Liver (tissue), 9 donors: ENCODE results near the gene ELF1. TPM values are rescaled to one million over a fixed set of nuclear protein-coding genes. Genes with fewer than 3 reads are reported as not detected.

Source experiments
- DNase-seq: peaks from one replicate; pipeline ENCODE4 v3.0.0-alpha.2; 2017; ENCODE audit warnings: low spot score
- H3K27ac ChIP-seq, 2 donors: one replicate each; pipeline ENCODE4 v1.7.0; 2013; ENCODE audit warnings: inconsistent platforms in 2 of 2, low read length in 2 of 2, control low read depth in 1 of 2, low read depth in 1 of 2, mild to moderate bottlenecking in 1 of 2
- H3K27me3 ChIP-seq, 4 donors: one replicate each; pipeline versions ENCODE4 v1.6.1 to v1.7.0; 2013; ENCODE audit warnings: low read length in 3 of 4, inconsistent platforms in 1 of 4, mild to moderate bottlenecking in 1 of 4, moderate library complexity in 1 of 4; ENCODE audit not compliant: control insufficient read depth in 4 of 4, insufficient read depth in 4 of 4
- H3K36me3 ChIP-seq, 4 donors: one replicate each; pipeline versions ENCODE4 v1.6.1 to v1.7.0; 2013; ENCODE audit warnings: low read length in 3 of 4, mild to moderate bottlenecking in 3 of 4, low read depth in 1 of 4, moderate library complexity in 1 of 4; ENCODE audit not compliant: control insufficient read depth in 4 of 4, insufficient read depth in 3 of 4
- H3K4me1 ChIP-seq, 4 donors: one replicate each; pipeline versions ENCODE4 v1.6.1 to v1.7.0; 2013; ENCODE audit warnings: low read length in 3 of 4, mild to moderate bottlenecking in 3 of 4, moderate library complexity in 1 of 4; ENCODE audit not compliant: control insufficient read depth in 4 of 4, insufficient read depth in 4 of 4
- H3K4me3 ChIP-seq, 3 donors: one replicate each; pipeline versions ENCODE4 v1.6.1 to v1.7.0; 2013; ENCODE audit warnings: low read length in 3 of 3, control low read depth in 1 of 3, low read depth in 1 of 3, mild to moderate bottlenecking in 1 of 3
- H3K9ac ChIP-seq, 2 donors: one replicate each; pipeline ENCODE4 v1.7.0; 2013; ENCODE audit warnings: low read length in 2 of 2, mild to moderate bottlenecking in 2 of 2, moderate library complexity in 2 of 2, control low read depth in 1 of 2, low read depth in 1 of 2
- H3K9me3 ChIP-seq, 4 donors: one replicate each; pipeline versions ENCODE4 v1.6.1 to v1.7.0; 2013; ENCODE audit warnings: low read length in 3 of 4; ENCODE audit not compliant: control insufficient read depth in 4 of 4
- FOXA1 ChIP-seq: IDR thresholded peaks from 2 replicates; pipeline ENCODE4 v1.6.1; 2016; ENCODE audit warnings: antibody characterized with exemption
- FOXA2 ChIP-seq: IDR thresholded peaks from 2 replicates; pipeline ENCODE4 v1.6.1; 2016; ENCODE audit warnings: antibody characterized with exemption
- GABPA ChIP-seq, 2 donors: IDR thresholded peaks in 1 of 2; conservative IDR thresholded peaks in 1 of 2; 2 replicates each; pipeline ENCODE4 v1.6.1; 2016; ENCODE audit warnings: antibody characterized with exemption in 2 of 2, mild to moderate bottlenecking in 1 of 2, moderate library complexity in 1 of 2
- HNF4A ChIP-seq, 2 donors: conservative IDR thresholded peaks; 2 replicates each; pipeline ENCODE4 v1.6.1; 2016; ENCODE audit warnings: antibody characterized with exemption in 2 of 2, mild to moderate bottlenecking in 2 of 2
- NR2F2 ChIP-seq: IDR thresholded peaks from 2 replicates; pipeline ENCODE4 v1.6.1; 2016; ENCODE audit warnings: antibody characterized with exemption
- RAD21 ChIP-seq, 2 donors: IDR thresholded peaks; 2 replicates each; pipeline ENCODE4 v1.6.1; 2016; ENCODE audit warnings: antibody characterized with exemption in 2 of 2, mild to moderate bottlenecking in 2 of 2
- RXRA ChIP-seq, 2 donors: IDR thresholded peaks; 2 replicates each; pipeline ENCODE4 v1.6.1; 2017 to 2018; ENCODE audit warnings: antibody characterized with exemption in 2 of 2, mild to moderate bottlenecking in 1 of 2
- SP1 ChIP-seq: IDR thresholded peaks from 2 replicates; pipeline ENCODE4 v1.6.1; 2018; ENCODE audit warnings: antibody characterized with exemption, mild to moderate bottlenecking
- TAF1 ChIP-seq: conservative IDR thresholded peaks from 2 replicates; pipeline ENCODE4 v1.6.1; 2016; ENCODE audit warnings: antibody characterized with exemption, mild to moderate bottlenecking
- YY1 ChIP-seq: IDR thresholded peaks from 2 replicates; pipeline ENCODE4 v1.6.1; 2016; ENCODE audit warnings: antibody characterized with exemption, mild to moderate bottlenecking
- WGBS: extraction: QIAGEN DNeasy Blood & Tissue Kit; methylation state at CpG from one replicate; pipeline ENCODE4 v1.1.7; 2013; 5-methylcytosine and 5-hydroxymethylcytosine counted together
- polyA plus RNA-seq, 2 donors: library from polyadenylated mRNA; stranded (reverse) in 1 of 2; unstranded in 1 of 2; fragments of 200-250 nt in 1 of 2; fragments of >200 nt in 1 of 2; fragmentation: Nextera tagmentation in 1 of 2; extraction: Ambion mirVana in 1 of 2; gene quantifications; one replicate each; pipeline versions ENCODE4 v1.2.1 to v1.2.3, GENCODE V29; 2013 to 2015
- total RNA-seq, 2 donors: library from RNA; depleted of rRNA; stranded (reverse); fragments of >200 nt; gene quantifications; one replicate each; pipeline ENCODE4 v1.2.3, GENCODE V29; 2014
- TF ChIP-seq, protein P1 (sequence below): IDR thresholded peaks from 2 replicates; pipeline ENCODE4 v1.6.1; 2016; ENCODE audit warnings: antibody characterized with exemption
- TF ChIP-seq, protein P2 (sequence below): IDR thresholded peaks from 2 replicates; pipeline ENCODE4 v1.6.1; 2016; ENCODE audit warnings: antibody characterized with exemption, mild to moderate bottlenecking
- TF ChIP-seq, protein P3 (sequence below): fragments of 150-350 bp; IDR thresholded peaks from 2 replicates; pipeline ENCODE4 v1.5.1; 2017; ENCODE audit warnings: improper control_type of control experiment, low read depth, low read length; ENCODE audit not compliant: missing input control
- TF ChIP-seq, protein P4 (sequence below): IDR thresholded peaks from 2 replicates; pipeline ENCODE4 v1.6.1; 2016; ENCODE audit warnings: antibody characterized with exemption
- donor health status: healthy.
- donor health status: healthy.
- donor health status: healthy.
- donor health status: healthy.
- donor health status: healthy.

ELF1 gene
- total and polyA plus RNA-seq, 4 donors, result 15.3 to 57.2 (median 26.5) TPM

DNA sequence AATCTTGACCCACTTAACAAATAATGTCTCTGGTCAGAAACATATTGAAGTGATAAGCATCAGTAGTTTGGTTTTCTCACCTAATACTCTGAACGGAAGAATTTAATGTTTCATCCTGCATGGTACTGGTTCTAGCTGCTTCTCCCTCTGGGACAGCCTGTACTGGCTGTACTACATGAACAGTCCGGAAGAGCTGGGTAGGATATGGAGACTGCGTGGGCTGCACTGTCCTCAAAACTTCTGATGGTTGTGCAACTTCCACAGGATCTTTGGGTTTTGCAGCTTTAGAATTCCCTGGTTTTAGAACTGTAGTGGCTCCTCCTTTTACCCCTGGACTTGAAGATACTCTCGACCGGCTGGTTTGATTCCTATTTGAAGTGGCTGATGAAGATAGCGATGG is 78.3 kb downstream of the ELF1 start:
- peaks cover 0 to 46% (median 20%) of the 10 kb centered on the region in 4 donors for H3K36me3 ChIP-seq
- no peak for DNase-seq
- H3K4me1 ChIP-seq, result peaks cover 0 to 10% (median 4%) of the 10 kb centered on the region in 4 donors
- no peaks in the 10 kb centered on the region for H3K9me3 ChIP-seq
- TF ChIP-seq GABPA (IDR thresholded peaks at IDR 0.05 in 1 of 2, conservative IDR thresholded peaks at IDR 0.05 in 1 of 2) (no peak), TAF1 (no peak), RXRA (IDR thresholded peaks at IDR 0.05) (no peak), HNF4A (conservative IDR thresholded peaks at IDR 0.05) (no peak)
- TF ChIP-seq, protein P1, sequence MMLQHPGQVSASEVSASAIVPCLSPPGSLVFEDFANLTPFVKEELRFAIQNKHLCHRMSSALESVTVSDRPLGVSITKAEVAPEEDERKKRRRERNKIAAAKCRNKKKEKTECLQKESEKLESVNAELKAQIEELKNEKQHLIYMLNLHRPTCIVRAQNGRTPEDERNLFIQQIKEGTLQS, result no peak
- TF ChIP-seq, protein P2, sequence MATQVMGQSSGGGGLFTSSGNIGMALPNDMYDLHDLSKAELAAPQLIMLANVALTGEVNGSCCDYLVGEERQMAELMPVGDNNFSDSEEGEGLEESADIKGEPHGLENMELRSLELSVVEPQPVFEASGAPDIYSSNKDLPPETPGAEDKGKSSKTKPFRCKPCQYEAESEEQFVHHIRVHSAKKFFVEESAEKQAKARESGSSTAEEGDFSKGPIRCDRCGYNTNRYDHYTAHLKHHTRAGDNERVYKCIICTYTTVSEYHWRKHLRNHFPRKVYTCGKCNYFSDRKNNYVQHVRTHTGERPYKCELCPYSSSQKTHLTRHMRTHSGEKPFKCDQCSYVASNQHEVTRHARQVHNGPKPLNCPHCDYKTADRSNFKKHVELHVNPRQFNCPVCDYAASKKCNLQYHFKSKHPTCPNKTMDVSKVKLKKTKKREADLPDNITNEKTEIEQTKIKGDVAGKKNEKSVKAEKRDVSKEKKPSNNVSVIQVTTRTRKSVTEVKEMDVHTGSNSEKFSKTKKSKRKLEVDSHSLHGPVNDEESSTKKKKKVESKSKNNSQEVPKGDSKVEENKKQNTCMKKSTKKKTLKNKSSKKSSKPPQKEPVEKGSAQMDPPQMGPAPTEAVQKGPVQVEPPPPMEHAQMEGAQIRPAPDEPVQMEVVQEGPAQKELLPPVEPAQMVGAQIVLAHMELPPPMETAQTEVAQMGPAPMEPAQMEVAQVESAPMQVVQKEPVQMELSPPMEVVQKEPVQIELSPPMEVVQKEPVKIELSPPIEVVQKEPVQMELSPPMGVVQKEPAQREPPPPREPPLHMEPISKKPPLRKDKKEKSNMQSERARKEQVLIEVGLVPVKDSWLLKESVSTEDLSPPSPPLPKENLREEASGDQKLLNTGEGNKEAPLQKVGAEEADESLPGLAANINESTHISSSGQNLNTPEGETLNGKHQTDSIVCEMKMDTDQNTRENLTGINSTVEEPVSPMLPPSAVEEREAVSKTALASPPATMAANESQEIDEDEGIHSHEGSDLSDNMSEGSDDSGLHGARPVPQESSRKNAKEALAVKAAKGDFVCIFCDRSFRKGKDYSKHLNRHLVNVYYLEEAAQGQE, result no peak
- no peak overlapping the region for H3K27ac ChIP-seq
- no peaks in the 10 kb centered on the region for H3K27me3 ChIP-seq
- 94% methylated on average over 6 of the region's 6 CpGs for WGBS
- no peak overlapping the region for H3K9ac ChIP-seq
- no peak overlapping the region for H3K4me3 ChIP-seq

DNA sequence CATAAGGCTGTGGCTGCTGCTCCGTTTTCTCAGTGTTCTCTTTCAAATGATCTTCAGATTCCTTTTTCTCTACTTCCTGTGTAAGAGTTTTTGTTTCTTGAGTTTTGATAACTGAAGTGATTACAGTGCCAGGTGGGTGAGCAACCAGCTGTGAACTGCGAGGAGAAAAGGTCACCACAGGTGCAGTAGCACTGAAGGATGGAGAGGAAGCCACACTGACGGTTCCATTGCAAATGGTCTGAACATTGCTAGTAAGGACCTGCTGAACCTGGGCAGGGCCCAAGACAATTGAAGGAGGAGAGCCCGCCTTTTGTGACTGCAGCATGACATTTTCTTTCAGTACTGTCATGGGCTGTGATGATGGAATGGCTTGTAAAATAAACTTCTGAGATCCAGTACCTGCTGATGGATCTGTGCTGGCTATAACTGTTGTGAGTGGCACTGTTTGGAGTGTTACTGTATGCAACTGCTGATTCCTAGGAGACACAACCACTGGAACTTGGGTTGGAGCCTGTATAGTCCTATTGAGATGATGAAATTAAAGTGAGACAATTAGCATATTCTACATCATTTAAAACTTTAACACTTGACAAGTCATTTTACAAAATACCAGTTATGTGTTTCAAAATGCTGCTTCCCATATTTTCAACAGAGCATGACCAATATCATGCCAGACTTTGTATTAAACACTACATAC is 85.5 kb downstream of the ELF1 start:
- 91% methylated on average over 4 of the region's 4 CpGs for WGBS
- TF ChIP-seq, protein P3, sequence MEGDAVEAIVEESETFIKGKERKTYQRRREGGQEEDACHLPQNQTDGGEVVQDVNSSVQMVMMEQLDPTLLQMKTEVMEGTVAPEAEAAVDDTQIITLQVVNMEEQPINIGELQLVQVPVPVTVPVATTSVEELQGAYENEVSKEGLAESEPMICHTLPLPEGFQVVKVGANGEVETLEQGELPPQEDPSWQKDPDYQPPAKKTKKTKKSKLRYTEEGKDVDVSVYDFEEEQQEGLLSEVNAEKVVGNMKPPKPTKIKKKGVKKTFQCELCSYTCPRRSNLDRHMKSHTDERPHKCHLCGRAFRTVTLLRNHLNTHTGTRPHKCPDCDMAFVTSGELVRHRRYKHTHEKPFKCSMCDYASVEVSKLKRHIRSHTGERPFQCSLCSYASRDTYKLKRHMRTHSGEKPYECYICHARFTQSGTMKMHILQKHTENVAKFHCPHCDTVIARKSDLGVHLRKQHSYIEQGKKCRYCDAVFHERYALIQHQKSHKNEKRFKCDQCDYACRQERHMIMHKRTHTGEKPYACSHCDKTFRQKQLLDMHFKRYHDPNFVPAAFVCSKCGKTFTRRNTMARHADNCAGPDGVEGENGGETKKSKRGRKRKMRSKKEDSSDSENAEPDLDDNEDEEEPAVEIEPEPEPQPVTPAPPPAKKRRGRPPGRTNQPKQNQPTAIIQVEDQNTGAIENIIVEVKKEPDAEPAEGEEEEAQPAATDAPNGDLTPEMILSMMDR, result no peak
- TF ChIP-seq RAD21 (IDR thresholded peaks at IDR 0.05), result no peak
- TF ChIP-seq HNF4A (conservative IDR thresholded peaks at IDR 0.05), result no peak
- TF ChIP-seq YY1, result no peak
- TF ChIP-seq FOXA2, result no peak
- TF ChIP-seq FOXA1, result no peak

DNA sequence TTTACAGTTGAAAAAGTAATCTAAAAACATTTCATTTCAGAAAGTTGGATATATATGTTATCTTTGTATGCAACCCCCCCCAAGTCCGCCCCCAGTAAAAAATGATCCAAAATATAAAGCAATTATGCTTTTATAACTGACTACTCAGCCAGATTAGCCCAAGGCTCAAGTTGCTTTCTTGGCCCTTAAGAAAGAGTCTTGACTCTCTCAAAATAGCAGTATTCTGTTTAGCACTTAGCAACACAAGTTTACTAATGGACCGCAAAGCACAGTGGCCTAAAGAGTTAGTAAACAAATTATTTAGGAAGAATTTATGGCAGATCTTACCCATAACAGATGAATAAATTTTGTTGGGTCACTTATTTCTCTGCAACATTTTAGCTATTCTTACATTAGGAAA is 86.9 kb downstream of the ELF1 start:
- Histone ChIP-seq H3K9me3 (no peaks in the 10 kb centered on the region), H3K27ac (no peak overlapping the region), H3K4me3 (no peak overlapping the region), H3K27me3 (no peaks in the 10 kb centered on the region), H3K9ac (no peak overlapping the region), H3K36me3 (peaks cover 4 to 19% (median 13%) of the 10 kb centered on the region in 4 donors), H3K4me1 (peaks cover 0 to 7% (median 3%) of the 10 kb centered on the region in 4 donors)
- DNase-seq, result no peak
- TF ChIP-seq, protein P4, sequence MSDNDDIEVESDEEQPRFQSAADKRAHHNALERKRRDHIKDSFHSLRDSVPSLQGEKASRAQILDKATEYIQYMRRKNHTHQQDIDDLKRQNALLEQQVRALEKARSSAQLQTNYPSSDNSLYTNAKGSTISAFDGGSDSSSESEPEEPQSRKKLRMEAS, result no peak
- no peak for TF ChIP-seq HNF4A (conservative IDR thresholded peaks at IDR 0.05)
- TF ChIP-seq, protein P2, result no peak
- no peak for TF ChIP-seq NR2F2
- no peak for TF ChIP-seq SP1
- no peak for TF ChIP-seq YY1
- TF ChIP-seq, protein P1, result no peak
- 97% methylated on average over 2 of the region's 2 CpGs for WGBS

More for the DNA sequence above, 85.5 kb downstream of the ELF1 start:
- DNase-seq, result no peak
- H3K4me3 ChIP-seq, result no peak overlapping the region
- H3K27ac ChIP-seq, result no peak overlapping the region
- peaks cover 0 to 10% (median 4%) of the 10 kb centered on the region in 4 donors for H3K4me1 ChIP-seq
- peaks cover 4 to 19% (median 15%) of the 10 kb centered on the region in 4 donors for H3K36me3 ChIP-seq
- no peak overlapping the region for H3K9ac ChIP-seq
- H3K9me3 ChIP-seq, result no peaks in the 10 kb centered on the region
- no peaks in the 10 kb centered on the region for H3K27me3 ChIP-seq
